Measurements from ENCODE around the gene DCTN4.

The DCTN4 gene

GRCh38 chr5:150703762-150704161 is 55.1 kb downstream of the DCTN4 start:
- no peaks in the 10 kb centered on the region for H3K27me3 ChIP-seq
- H3K9me3 ChIP-seq: no peaks in the 10 kb centered on the region
- TF ChIP-seq, protein P1, sequence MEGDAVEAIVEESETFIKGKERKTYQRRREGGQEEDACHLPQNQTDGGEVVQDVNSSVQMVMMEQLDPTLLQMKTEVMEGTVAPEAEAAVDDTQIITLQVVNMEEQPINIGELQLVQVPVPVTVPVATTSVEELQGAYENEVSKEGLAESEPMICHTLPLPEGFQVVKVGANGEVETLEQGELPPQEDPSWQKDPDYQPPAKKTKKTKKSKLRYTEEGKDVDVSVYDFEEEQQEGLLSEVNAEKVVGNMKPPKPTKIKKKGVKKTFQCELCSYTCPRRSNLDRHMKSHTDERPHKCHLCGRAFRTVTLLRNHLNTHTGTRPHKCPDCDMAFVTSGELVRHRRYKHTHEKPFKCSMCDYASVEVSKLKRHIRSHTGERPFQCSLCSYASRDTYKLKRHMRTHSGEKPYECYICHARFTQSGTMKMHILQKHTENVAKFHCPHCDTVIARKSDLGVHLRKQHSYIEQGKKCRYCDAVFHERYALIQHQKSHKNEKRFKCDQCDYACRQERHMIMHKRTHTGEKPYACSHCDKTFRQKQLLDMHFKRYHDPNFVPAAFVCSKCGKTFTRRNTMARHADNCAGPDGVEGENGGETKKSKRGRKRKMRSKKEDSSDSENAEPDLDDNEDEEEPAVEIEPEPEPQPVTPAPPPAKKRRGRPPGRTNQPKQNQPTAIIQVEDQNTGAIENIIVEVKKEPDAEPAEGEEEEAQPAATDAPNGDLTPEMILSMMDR (IDR thresholded peaks at IDR 0.05): no peak
- no peak for DNase-seq
- peaks cover 0 to 11% (median 4%) of the 10 kb centered on the region in 3 donors for H3K36me3 ChIP-seq
- no peak overlapping the region for H3K27ac ChIP-seq
- H3K4me3 ChIP-seq: no peak overlapping the region
- intact Hi-C loops (cut with DNase I; ENCODE audit: low total_unique reads): no loop called here
- H3K4me1 ChIP-seq: peaks cover 0 to 12% (median 11%) of the 10 kb centered on the region in 4 donors

DNA sequence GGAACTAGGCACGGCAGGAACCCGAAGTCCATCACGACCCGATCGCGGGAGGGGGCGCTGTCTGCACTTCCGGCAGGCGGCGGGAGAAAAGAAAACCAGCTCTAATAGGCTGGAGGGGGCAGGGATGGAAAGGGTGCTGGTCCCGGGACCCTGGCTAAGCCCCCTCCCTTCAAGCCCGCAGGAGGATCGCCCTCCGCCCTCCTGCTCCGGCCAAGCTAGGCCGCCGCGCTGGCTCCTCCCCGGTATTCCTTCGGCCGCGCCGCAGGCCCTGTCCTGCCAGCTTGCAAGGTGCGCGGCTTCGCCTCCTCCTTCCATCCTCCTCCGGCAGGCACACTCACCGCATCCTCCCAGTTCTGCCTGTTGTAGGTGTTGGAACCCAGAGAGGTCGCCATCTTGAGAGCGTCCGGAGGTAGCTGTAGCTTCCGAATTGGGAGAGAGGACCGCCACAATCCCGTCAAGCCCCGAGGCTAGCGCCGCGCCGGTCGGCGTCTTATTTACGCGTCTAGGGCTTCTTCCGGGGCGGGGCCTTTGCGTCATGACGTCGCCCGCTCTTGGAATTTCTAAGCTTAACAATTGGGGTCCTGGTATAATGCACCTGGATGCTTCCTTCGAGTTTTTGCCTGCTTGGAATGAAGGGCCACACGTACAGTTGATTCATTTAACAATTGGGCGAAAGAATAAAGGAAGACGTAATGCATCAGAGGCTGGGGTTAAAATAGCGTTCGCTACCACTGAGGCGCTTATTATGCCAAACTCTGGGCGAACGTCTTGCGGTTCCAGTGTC is 58.0 kb downstream of the DCTN4 start, which contains the start of gene RBM22:
Gene RBM22 (minus strand): TSS at position 469 of the 784 bp plus-strand sequence. CDS start 77 bp downstream, at position 392.
- H3K27me3 ChIP-seq: no peaks in the 10 kb centered on the region
- TF ChIP-seq, protein P1 (IDR thresholded peaks at IDR 0.05): peak; percentile 50 to 66
- H3K4me1 ChIP-seq: peaks cover 0 to 12% (median 11%) of the 10 kb centered on the region in 4 donors
- H3K27ac ChIP-seq: peak within 1 kb of the TSS; percentile 96 to 99
- H3K4me3 ChIP-seq: peak within 1 kb of the TSS; percentile 91 to 100
- no peaks in the 10 kb centered on the region for H3K9me3 ChIP-seq
- peaks cover 30 to 32% (median 31%) of the 10 kb centered on the region in 3 donors for H3K36me3 ChIP-seq
- peak; percentile 95 for DNase-seq
- intact Hi-C loops (cut with DNase I; ENCODE audit: low total_unique reads): no loop called here

GRCh38 chr5:150700246-150700593 is 58.6 kb downstream of the DCTN4 start:
- Histone ChIP-seq H3K9me3 (no peaks in the 10 kb centered on the region), H3K4me1 (peaks cover 0 to 12% (median 11%) of the 10 kb centered on the region in 4 donors), H3K36me3 (peaks cover 35 to 38% (median 36%) of the 10 kb centered on the region in 3 donors), H3K27me3 (no peaks in the 10 kb centered on the region), H3K4me3 (peak overlapping the region; percentile 91 to 100), H3K27ac (peak overlapping the region; percentile 96 to 99)
- intact Hi-C loops (cut with DNase I; ENCODE audit: low total_unique reads): no loop called here
- DNase-seq: no peak
- TF ChIP-seq, protein P1 (IDR thresholded peaks at IDR 0.05): no peak

- TF ChIP-seq, protein P1 (IDR thresholded peaks at IDR 0.05): no peak
- no peaks in the 10 kb centered on the region for H3K27me3 ChIP-seq
- H3K36me3 ChIP-seq: peaks cover 84 to 91% (median 85%) of the 10 kb centered on the region in 3 donors
- no peak overlapping the region for H3K27ac ChIP-seq
- DNase-seq: no peak
- peaks cover 0 to 6% (median 5%) of the 10 kb centered on the region in 4 donors for H3K4me1 ChIP-seq
- no peaks in the 10 kb centered on the region for H3K9me3 ChIP-seq
- H3K4me3 ChIP-seq: no peak overlapping the region
- intact Hi-C loops (cut with DNase I; ENCODE audit: low total_unique reads): no loop called here
Measured at GRCh38 chr5:150694612-150695011, 64.2 kb downstream of the DCTN4 start.

DNA sequence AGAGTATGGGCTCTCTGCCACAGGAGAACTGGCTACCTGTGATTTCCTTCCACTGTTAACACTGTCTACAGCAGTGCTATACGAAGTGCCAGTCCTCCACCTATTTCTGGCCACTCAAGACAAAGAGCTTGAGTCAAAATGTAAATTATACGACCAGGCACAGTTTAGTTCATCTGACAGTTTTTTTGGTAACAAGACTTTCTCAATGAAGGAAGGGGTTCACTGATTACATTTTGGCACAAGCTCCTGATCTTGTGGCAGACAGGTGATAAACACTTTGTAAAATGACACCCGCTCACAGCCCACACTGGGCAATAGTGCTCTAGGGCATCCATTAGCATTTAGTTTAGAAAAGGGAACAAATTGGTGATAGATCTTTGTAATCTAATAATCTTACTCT is 66.5 kb downstream of the DCTN4 start:
- intact Hi-C loops (cut with DNase I; ENCODE audit: low total_unique reads): no loop called here
- no peak for DNase-seq
- Histone ChIP-seq H3K27me3 (no peaks in the 10 kb centered on the region), H3K4me1 (no peaks in the 10 kb centered on the region), H3K27ac (no peak overlapping the region), H3K4me3 (no peak overlapping the region), H3K36me3 (peaks cover 69 to 83% (median 69%) of the 10 kb centered on the region in 3 donors), H3K9me3 (no peaks in the 10 kb centered on the region)
- TF ChIP-seq, protein P1 (IDR thresholded peaks at IDR 0.05): no peak

Measured in tibial artery (tissue), 4 donors.